GM12878 (cell line): ENCODE results near the gene STX12. TPM values are rescaled to one million over a fixed set of nuclear protein-coding genes. Genes with fewer than 3 reads are reported as not detected.

Source experiments
- ATAC-seq: fragments of 200-7000 bp; cut with Tn5 transposase; 3 replicates; pipeline ENCODE4 v1.9.1; 2020; ENCODE audit warnings: mild to moderate bottlenecking, moderate library complexity
- BruUV-seq: library from RNA; stranded (reverse); fragments of 400-500 nt; replicated peaks from 2 replicates; lab custom pipeline; 2021; lab: Mats Ljungman, UMichigan
- CTCF ChIA-PET: fragments of 300-600 bp; sonication (Branson Sonifier 250); formaldehyde crosslinking; extraction: SDS; loops from one replicate; lab custom pipeline; 2021; ENCODE audit warnings: inconsistent platforms; lab: Yijun Ruan, JAX
- POLR2A ChIA-PET: fragments of 350-600 bp; formaldehyde crosslinking; extraction: SDS; loops from one replicate; lab custom pipeline; 2021; ENCODE audit warnings: inconsistent platforms; lab: Charles Lee
- RAD21 ChIA-PET: fragments of 300-600 bp; sonication (Branson Sonifier 250); formaldehyde crosslinking; loops from one replicate; lab custom pipeline; 2023; ENCODE audit warnings: antibody characterized with exemption; ENCODE audit not compliant: unreplicated experiment; lab: Charles Lee
- SMC1A ChIA-PET: fragments of 300-600 bp; sonication (Branson Sonifier 250); formaldehyde crosslinking; loops from one replicate; lab custom pipeline; 2023; ENCODE audit not compliant: unreplicated experiment, uncharacterized antibody; lab: Charles Lee
- DNase-seq: peaks from one replicate; pipeline ENCODE4 v3.0.0-alpha.2; 2011; ENCODE audit warnings: low read depth, low spot score
- FAIRE-seq: peaks from 3 replicates; lab custom pipeline; 2011; peaks lifted over from hg19 to GRCh38; lab: Jason Lieb, UNC
- H2AFZ ChIP-seq: 2 replicates; pipeline ENCODE4 v1.6.0; 2011; ENCODE audit warnings: low read depth, low read length, control low read depth; ENCODE audit not compliant: control insufficient read depth
- H3K27ac ChIP-seq: 2 replicates; pipeline ENCODE4 v1.5.1; 2011; ENCODE audit warnings: control low read depth; ENCODE audit not compliant: control insufficient read depth, insufficient read depth
- H3K27me3 ChIP-seq, 2 experiments: replicated peaks in 1 of 2; 2 replicates each; pipeline versions ENCODE4 v1.6.0 to v1.6.1; 2011; ENCODE audit warnings: low read length in 1 of 2; ENCODE audit not compliant: control insufficient read depth in 2 of 2, insufficient read depth in 2 of 2
- H3K36me3 ChIP-seq, 2 experiments: 2 replicates each; pipeline ENCODE4 v1.5.1; 2011; ENCODE audit warnings: low read length in 1 of 2; ENCODE audit not compliant: control insufficient read depth in 2 of 2, insufficient read depth in 2 of 2
- H3K4me1 ChIP-seq: 2 replicates; pipeline ENCODE4 v1.6.1; 2011; ENCODE audit warnings: mild to moderate bottlenecking, low read length, moderate library complexity, mixed read lengths; ENCODE audit not compliant: control insufficient read depth, insufficient read depth
- H3K4me2 ChIP-seq: 2 replicates; pipeline ENCODE4 v1.6.0; 2011; ENCODE audit warnings: control low read depth; ENCODE audit not compliant: control insufficient read depth, insufficient read depth
- H3K4me3 ChIP-seq: fragments of 200-600 bp; sonication (generic); 2 replicates; pipeline ENCODE4 v1.5.1; 2016
- H3K79me2 ChIP-seq: 2 replicates; pipeline ENCODE4 v1.6.0; 2011; ENCODE audit warnings: low read length; ENCODE audit not compliant: control insufficient read depth, insufficient read depth
- H3K9ac ChIP-seq: 2 replicates; pipeline ENCODE4 v1.8.0; 2011; ENCODE audit warnings: low read length, control low read depth, mixed read lengths; ENCODE audit not compliant: control insufficient read depth, insufficient read depth
- H3K9me3 ChIP-seq: replicated peaks from 3 replicates; pipeline ENCODE4 v1.5.1; 2011; ENCODE audit warnings: mild to moderate bottlenecking, low read length; ENCODE audit not compliant: control insufficient read depth, insufficient read depth
- H4K20me1 ChIP-seq: 2 replicates; pipeline ENCODE4 v1.6.0; 2011; ENCODE audit not compliant: control insufficient read depth, insufficient read depth
- BCL3 ChIP-seq: IDR thresholded peaks from 2 replicates; pipeline ENCODE4 v1.6.1; 2011; ENCODE audit warnings: borderline replicate concordance, low read depth, mild to moderate bottlenecking, moderate library complexity, low read length; ENCODE audit not compliant: insufficient read depth, poor library complexity, severe bottlenecking
- CBX3 ChIP-seq: fragments of 200-600 bp; sonication (generic); IDR thresholded peaks from 2 replicates; pipeline ENCODE4 v1.6.1; 2016; ENCODE audit warnings: low read depth, borderline replicate concordance
- EP300 ChIP-seq, 2 experiments: fragments of 150-350 bp in 1 of 2; IDR thresholded peaks; 2 replicates each; pipeline ENCODE4 v1.6.1; 2011 to 2012; ENCODE audit warnings: low read depth in 2 of 2, low read length in 2 of 2, borderline replicate concordance in 1 of 2, improper control_type of control experiment in 1 of 2, inconsistent platforms in 1 of 2; ENCODE audit not compliant: control insufficient read depth in 1 of 2
- HCFC1 ChIP-seq: fragments of 150-350 bp; IDR thresholded peaks from 2 replicates; pipeline ENCODE4 v1.6.1; 2014; ENCODE audit warnings: low read length
- HDAC6 ChIP-seq: fragments of 200-600 bp; sonication (generic); IDR thresholded peaks from one replicate; pipeline ENCODE4 v1.8.0; 2017; ENCODE audit warnings: antibody characterized with exemption; ENCODE audit not compliant: unreplicated experiment
- IKZF1 ChIP-seq: fragments of 450-650 bp; conservative IDR thresholded peaks from 2 replicates; pipeline ENCODE4 v1.6.1; 2017; ENCODE audit warnings: antibody characterized with exemption, mild to moderate bottlenecking
- IRF5 ChIP-seq: fragments of 450-650 bp; IDR thresholded peaks from 2 replicates; pipeline ENCODE4 v1.6.1; 2017; ENCODE audit warnings: borderline replicate concordance
- NBN ChIP-seq: fragments of 450-650 bp; IDR thresholded peaks from 2 replicates; pipeline ENCODE4 v1.6.1; 2016
- NFXL1 ChIP-seq: fragments of 450-650 bp; IDR thresholded peaks from 2 replicates; pipeline ENCODE4 v1.6.1; 2017; ENCODE audit warnings: antibody characterized with exemption, mild to moderate bottlenecking, borderline replicate concordance
- NR2F1 ChIP-seq: fragments of 450-650 bp; conservative IDR thresholded peaks from 2 replicates; pipeline ENCODE4 v1.6.1; 2017; ENCODE audit warnings: mild to moderate bottlenecking
- PAX8 ChIP-seq: fragments of 450-650 bp; IDR thresholded peaks from 2 replicates; pipeline ENCODE4 v1.6.1; 2017; ENCODE audit warnings: mild to moderate bottlenecking, moderate library complexity
- POLR2AphosphoS2 ChIP-seq: IDR thresholded peaks from 2 replicates; pipeline ENCODE4 v1.6.1; 2011; ENCODE audit warnings: low read depth, mild to moderate bottlenecking, low read length, improper control_type of control experiment, moderate library complexity
- POU2F2 ChIP-seq: IDR thresholded peaks from 3 replicates; pipeline ENCODE4 v1.6.1; 2011; ENCODE audit warnings: low read depth, mild to moderate bottlenecking, low read length, borderline replicate concordance
- RB1 ChIP-seq: fragments of 450-650 bp; formaldehyde crosslinking; IDR thresholded peaks from 2 replicates; pipeline ENCODE4 v1.6.1; 2017; ENCODE audit warnings: mild to moderate bottlenecking, borderline replicate concordance
- SMAD1 ChIP-seq: fragments of 450-650 bp; IDR thresholded peaks from 2 replicates; pipeline ENCODE4 v1.6.1; 2018; ENCODE audit warnings: mild to moderate bottlenecking, low read depth; ENCODE audit not compliant: partially characterized antibody
- SMAD5 ChIP-seq: IDR thresholded peaks from 2 replicates; pipeline ENCODE4 v1.6.1; 2016; ENCODE audit warnings: antibody characterized with exemption, low read depth
- SMARCA5 ChIP-seq: fragments of 450-650 bp; IDR thresholded peaks from 2 replicates; pipeline ENCODE4 v1.6.1; 2017; ENCODE audit warnings: mild to moderate bottlenecking
- STAT3 ChIP-seq: IDR thresholded peaks from 2 replicates; pipeline ENCODE4 v1.6.1; 2011; ENCODE audit warnings: low read depth, low read length, improper control_type of control experiment
- SUPT20H ChIP-seq: IDR thresholded peaks from 2 replicates; pipeline ENCODE4 v1.6.1; 2011; ENCODE audit warnings: low read depth, mild to moderate bottlenecking, low read length, moderate library complexity, borderline replicate concordance; ENCODE audit not compliant: control insufficient read depth
- WRNIP1 ChIP-seq: IDR thresholded peaks from 2 replicates; pipeline ENCODE4 v1.6.1; 2011; ENCODE audit warnings: low read depth, low read length, improper control_type of control experiment, borderline replicate concordance
- ZSCAN29 ChIP-seq: fragments of 450-650 bp; IDR thresholded peaks from 2 replicates; pipeline ENCODE4 v1.6.1; 2017; ENCODE audit warnings: mild to moderate bottlenecking, moderate library complexity
- WGBS: methylation state at CpG from one replicate; pipeline ENCODE4 v1.1.6; 2016; ENCODE audit warnings: low lambda C conversion rate; ENCODE audit not compliant: insufficient replicate concordance, insufficient coverage; ENCODE audit errors: missing lambda C conversion rate; 5-methylcytosine and 5-hydroxymethylcytosine counted together
- in situ Hi-C: fragments of 300-500 bp; cut with MboI; formaldehyde crosslinking; loops from 9 replicates; pipeline ENCODE4 v1.14.3; 2018; ENCODE audit warnings: mixed read lengths
- intact Hi-C: fragments of 100-400 bp; cut with micrococcal nuclease; formaldehyde crosslinking; loops from one replicate; pipeline ENCODE4 v1.14.2; 2022; ENCODE audit not compliant: unreplicated experiment
- polyA plus RNA-seq, 11 experiments: library from polyadenylated mRNA; depleted of rRNA in 4 of 11; unstranded in 6 of 11; stranded (reverse) in 5 of 11; fragments of >200 nt; fragmentation: Nextera tagmentation in 4 of 11; fragmentation: Illumina TruSeq in 1 of 11; extraction: Ambion mirVana in 4 of 11; extraction: Trizol in 1 of 11; gene quantifications; 1 replicate in 1 of 11; 2 replicates in 10 of 11; pipeline versions ENCODE4 v1.2.1 to v1.2.3, GENCODE V29; 2011 to 2016; ENCODE audit warnings: inconsistent platforms in 2 of 11, missing spikeins in 2 of 11, low read depth in 1 of 11
- total RNA-seq, 4 experiments: library from RNA; depleted of rRNA in 3 of 4; stranded (reverse); fragments of >200 nt in 3 of 4; fragmentation: Illumina TruSeq in 1 of 4; extraction: Trizol in 1 of 4; gene quantifications; 2 replicates each; pipeline versions ENCODE4 v1.2.1 to v1.2.3, GENCODE V29; 2013 to 2021

The STX12 gene
- total and polyA plus RNA-seq, 10 of the 15 experiments (the other 5 are each of a cell fraction or from before 2014, with no cell fraction given) = 20.2 to 35.0 (median 28.1) TPM

GRCh38 chr1:27726173-27727044 is 46.6 kb upstream of the STX12 start (continued):
- no peak for TF ChIP-seq SUPT20H
- TF ChIP-seq SMARCA5 = 0 out of 2 replicates have a peak, but pooled peaks have one; percentile 53
- no peak for TF ChIP-seq STAT3
- no peak for TF ChIP-seq NFXL1
- TF ChIP-seq POU2F2 = no peak
- TF ChIP-seq NR2F1 = 0 out of 2 replicates have a peak, but pooled peaks have one; percentile 45
- TF ChIP-seq IKZF1 = peak; percentile 37

GRCh38 chr1:27727126-27727525 is 45.9 kb upstream of the STX12 start:
- intact Hi-C loops (loop anchor here (10.0 kb wide), 1 partner anchor 108 kb away; the partner anchor contains the start of gene PPP1R8), in situ Hi-C loops (no loop called here)
- peak overlapping the region; percentile 89 for H3K4me2 ChIP-seq
- RAD21 ChIA-PET = interaction anchor here (2.3 to 3.9 kb wide), 2 partner anchors 46 to 57 kb away, joined by 39 to 51 read pairs; partner anchors contain the start of genes IFI6 and STX12
- no peak overlapping the region for H3K27ac ChIP-seq
- no peak overlapping the region for H3K4me3 ChIP-seq
- WGBS = 67% methylated on average over 3 of the region's 3 CpGs
- H3K9ac ChIP-seq = peak overlapping the region; percentile 83; the same call in 1 of the 2 replicates
- H3K79me2 ChIP-seq = peaks cover 11% of the 10 kb centered on the region
- BruUV-seq = no TSS peak
- no peaks in the 10 kb centered on the region for H3K27me3 ChIP-seq
- H2AFZ ChIP-seq = no peak overlapping the region
- CTCF ChIA-PET = interaction anchor here (1.7 to 4.7 kb wide), 2 partner anchors 56 to 332 kb away, joined by 3 to 63 read pairs; partner anchors contain the start of gene IFI6
- FAIRE-seq (no peak), DNase-seq (no peak), ATAC-seq (no peak)
- H3K4me1 ChIP-seq = peaks cover 11% of the 10 kb centered on the region
- H3K36me3 ChIP-seq = no peaks in the 10 kb centered on the region
- no peaks in the 10 kb centered on the region for H3K9me3 ChIP-seq
- SMC1A ChIA-PET = no interaction called here
- no peaks in the 10 kb centered on the region for H4K20me1 ChIP-seq
- POLR2A ChIA-PET = no interaction called here
- TF ChIP-seq PAX8 = no peak
- TF ChIP-seq ZSCAN29 = no peak
- no peak for TF ChIP-seq BCL3
- TF ChIP-seq IRF5 = no peak
- TF ChIP-seq NFXL1 = no peak
- no peak for TF ChIP-seq NBN
- no peak for TF ChIP-seq SMAD1
- TF ChIP-seq POLR2AphosphoS2 = no peak
- no peak for TF ChIP-seq HDAC6
- no peak for TF ChIP-seq HCFC1
- no peak for TF ChIP-seq RB1
- TF ChIP-seq WRNIP1 = no peak
- TF ChIP-seq SMAD5 = no peak
- TF ChIP-seq CBX3 = no peak
- TF ChIP-seq EP300 (IDR thresholded peaks at IDR 0.05; ENCODE audit: borderline replicate concordance in 1 of 2, control insufficient read depth in 1 of 2, low read depth in 2 of 2, low read length in 2 of 2) = no peak
